Activated CD4-positive, alpha-beta T cell treated with anti-CD3 and anti-CD28 coated beads, Interleukin-2, amount 50 U/mL, for 4 hours (primary cell): ENCODE results near the gene CD46.

Experiments
- DNase-seq, 2 experiments: peaks; one replicate each; pipeline ENCODE4 v3.0.0-alpha.2; 2020

CD46 gene

DNA sequence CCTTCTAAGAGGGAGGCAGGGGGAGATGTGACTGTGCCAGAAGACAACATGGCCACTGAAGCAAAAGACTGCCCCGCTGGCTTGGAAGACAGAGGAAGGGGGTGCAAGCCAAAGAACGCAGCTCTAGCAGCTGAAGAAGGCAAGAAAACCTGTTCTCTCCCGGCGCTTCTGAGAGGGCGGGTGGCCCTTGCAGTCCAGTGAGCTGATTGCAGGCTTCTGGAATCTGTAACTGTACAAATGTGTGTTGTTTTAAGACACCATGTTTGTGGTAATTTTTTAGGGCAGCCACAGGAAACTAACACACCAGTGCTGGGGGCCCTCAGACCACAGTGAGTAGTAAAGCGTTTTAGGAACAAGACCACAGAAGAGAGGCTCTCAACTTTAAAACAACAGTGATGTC lies 47.0 kb downstream of the CD46 start:
- DNase-seq = no peak

DNA sequence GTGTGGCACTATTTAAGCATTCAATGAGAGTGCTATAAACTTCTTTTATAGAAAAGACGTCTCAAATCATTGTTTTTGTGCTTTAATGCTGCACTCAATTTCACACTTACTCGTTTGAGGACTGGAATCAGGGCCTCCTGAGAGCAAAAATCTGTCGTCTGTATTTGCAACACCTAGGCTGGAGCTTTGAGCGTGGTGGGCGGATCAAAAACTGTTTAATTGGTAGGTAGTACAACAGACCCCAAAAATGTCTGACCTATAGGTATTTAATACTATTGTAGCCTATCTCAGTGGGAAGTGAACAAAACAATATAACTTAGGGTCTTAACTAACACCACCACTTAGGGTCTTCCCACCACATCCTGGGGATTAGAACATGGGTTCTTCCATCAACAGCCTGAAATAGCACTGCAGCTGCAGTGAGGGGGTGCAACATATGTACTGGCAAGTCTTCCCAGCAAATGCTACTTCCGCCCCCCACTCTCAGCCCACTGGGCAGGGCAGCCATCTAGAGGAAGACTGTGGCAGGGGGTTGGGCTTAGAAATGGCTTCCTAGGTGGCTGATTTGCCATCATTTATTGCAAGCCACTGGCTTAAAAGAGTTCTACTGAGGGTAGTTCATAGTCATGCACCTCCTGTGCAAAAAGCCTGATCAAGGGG lies 48.3 kb downstream of the CD46 start:
- DNase-seq = no peak

DNA sequence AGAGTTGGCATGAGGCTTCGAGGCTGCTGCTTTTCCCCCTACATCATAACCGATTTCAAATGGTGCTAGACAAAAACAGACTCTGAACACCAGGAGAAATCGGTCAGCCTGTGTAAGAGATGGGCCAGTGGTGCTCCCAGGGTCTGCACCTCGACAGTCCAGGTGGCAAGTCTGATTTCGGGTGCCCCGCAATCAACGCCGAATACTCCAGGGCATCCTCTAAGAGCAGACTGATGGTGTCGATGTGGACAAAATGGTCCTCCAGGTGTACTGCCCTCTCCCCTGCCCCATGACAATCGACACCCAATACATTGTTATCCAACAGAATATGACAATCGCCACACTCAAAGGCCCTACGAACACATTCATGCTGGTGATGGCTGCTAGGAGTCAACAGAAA lies 50.0 kb downstream of the CD46 start:
- no peak for DNase-seq

DNA sequence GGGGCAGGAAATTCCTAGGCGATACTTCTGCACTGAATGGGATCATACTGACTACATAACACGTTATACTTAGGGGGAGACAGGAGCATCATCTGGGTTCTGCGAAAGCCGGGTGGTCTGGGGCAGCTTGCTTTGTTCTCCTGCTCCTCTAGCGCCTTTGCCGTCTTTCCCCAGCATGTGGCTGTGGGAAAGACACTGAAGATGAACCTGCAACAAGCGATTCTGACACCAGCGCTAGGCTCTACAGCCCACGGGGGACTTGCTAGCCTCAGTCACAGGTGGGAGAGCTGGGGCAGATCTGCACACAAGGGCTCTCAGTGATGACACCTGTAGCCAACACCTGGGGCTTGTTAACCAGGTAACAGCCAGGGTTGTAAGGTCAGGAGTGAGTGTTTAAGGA lies 51.8 kb downstream of the CD46 start:
- DNase-seq = no peak

DNA sequence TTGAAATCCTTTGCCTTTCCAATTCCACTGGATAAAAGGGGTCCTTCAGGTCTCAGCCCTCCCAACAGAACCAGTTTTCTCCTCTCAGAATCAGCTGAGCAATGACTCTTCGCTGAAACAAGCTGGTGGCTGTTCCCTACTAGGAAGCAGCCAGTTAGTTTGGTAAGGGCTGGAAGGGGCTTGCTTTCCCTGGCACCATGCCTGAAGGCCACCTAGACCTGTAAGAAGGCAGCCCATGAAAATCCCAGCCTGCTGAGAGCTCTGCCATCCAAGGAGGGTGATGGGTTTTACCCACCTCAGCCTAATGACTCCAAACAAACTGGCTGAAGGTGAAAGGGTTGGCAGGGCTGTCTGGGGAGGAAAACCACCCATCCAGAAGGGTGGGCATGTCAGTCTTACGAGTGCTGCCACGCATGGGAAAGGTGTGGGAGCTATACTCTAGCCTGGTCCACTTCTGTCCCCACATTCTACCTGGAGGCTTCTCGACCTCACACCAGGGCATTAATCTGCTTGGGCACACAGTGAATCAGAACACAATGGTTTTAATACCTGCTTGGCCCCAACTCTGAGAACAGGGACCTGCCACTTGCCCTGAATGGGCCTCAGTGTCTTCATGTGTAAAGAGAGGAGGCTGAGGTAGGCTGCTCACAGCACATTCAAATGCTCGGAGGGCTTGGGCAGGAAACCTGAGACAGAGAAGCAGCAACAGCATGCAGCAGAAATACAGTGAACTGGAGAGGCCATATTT lies 53.0 kb downstream of the CD46 start:
- DNase-seq = no peak

DNA sequence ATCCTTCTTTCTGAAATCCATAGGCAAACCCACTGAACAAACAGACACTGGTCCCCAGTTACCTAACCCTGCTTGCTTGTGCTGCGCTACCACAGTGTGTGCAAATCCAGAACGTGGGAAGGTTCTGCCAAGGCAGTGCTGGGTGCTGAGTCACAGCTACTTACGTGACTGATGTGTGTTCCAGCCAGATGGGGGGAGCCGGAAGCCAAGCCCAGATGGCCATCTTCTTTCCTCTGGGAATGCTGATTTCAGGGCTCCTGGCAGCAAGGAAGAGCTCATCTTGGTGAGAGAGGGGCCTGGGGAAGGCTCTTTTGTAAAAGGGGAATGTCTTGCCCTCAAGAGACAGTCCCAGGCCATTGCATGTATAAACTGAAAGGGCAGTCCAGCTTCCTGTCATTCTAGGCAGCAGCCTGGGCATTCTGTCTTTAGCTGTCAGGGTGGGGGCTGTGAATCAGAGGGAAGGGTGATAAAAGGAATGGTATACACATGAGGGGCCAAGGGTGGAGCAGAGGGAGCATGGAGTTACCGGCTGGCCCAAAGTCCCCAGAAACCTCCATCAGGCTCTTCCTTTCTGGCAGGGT lies 54.1 kb downstream of the CD46 start:
- no peak for DNase-seq

DNA sequence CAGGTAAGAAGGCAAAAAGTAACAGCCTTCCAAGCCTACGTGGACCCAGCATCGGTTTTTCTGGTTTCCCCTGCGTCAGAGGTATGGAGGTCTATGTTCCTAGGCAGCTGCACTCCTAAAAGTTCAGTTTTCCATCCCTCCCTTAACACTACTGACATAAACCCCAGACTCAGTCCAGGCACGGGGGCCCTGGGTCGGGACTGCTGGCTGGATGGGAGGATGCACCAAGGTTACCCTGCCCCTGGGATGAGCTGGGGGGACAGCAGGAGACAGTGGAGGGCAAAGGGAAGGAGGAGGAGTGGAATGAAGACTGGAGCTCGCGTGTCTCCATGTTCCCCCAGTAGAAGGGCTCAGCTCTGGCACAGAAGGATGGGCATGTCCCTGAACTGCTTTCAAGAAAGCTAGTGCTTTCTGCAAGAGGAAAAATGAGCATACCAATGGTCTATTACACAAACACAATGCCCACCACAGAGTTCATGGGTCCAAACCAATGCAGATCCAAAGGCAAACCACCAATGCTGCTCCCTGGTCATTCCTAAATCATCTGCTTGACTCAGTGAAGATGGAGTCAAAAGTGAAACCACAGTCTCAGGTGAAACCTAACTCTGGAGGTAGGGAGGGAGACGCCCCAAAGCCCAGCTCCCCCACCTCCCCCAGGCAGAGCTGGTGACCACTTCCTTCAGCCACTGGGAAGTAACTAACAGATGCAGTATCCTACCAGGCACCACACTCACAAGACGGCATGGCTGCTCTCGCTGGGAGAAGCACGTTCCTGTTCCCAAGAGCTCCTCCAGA lies 54.9 kb downstream of the CD46 start:
- no peak for DNase-seq

DNA sequence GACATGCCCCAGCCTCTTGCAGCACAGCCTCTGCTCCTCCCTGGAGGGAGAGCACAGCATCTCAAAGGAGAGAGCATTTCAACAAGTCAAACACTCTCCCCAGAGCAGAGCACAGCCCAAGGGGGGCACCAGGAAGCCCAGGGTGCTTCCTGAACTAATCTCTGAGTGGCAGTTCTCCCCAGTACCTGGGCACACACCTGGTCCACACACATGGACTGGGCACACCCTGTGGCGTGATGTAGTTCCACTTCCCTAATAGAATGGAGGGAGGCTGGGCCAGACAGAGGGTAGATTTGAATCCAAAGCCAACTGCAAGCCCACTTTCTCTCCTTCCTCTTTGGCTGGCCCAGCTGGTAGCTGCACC lies 55.5 kb downstream of the CD46 start:
- no peak for DNase-seq

DNA sequence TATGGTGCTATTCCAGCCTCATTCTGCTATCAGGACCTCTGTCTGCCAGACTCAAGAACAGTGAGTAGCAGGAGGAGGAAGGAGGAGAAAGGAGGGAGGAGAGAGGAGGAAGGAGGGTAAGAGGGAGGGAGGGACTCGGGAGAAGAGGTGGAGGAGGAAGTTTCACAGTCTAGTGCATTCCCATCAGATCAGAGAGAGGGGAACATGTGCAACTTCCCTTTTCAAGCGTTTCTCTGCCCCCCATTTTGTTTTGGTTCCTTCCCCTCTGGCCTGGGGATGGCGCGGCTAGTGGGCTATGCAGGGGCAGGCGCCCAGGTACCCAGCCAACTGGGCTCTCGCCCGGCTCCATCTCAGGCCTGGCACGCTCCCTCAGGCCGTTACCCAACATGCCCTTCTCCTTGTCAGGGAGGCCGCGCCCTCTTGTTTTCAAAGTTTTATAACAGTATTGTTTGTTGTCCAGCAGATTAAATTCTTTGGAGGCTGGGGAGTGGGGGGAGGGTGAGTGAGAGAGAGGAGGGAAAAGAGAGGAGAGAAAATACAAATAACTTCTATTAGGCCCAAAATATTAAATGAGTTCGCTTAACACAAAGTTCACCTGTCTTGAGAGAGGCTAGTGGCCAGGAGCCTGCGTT lies 56.0 kb downstream of the CD46 start:
- no peak for DNase-seq

DNA sequence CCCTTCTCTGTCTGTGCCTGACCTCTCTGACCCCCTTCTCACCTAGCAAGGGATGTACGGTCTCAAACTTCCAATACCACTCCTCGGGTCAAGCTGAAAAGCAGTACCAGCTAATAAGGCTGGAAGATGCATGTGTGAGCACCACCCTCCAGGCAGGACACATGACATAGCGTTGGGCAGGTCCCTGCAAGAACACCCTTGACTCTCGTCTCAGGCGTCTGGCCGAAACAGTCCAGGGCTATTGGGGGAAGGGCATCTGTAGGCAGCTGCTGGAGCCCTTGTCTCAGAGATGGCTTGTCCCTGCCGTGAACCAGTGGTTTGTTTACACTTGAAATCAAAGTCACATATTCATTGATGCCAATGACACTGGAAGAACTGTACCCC lies 56.5 kb downstream of the CD46 start:
- no peak for DNase-seq

DNA sequence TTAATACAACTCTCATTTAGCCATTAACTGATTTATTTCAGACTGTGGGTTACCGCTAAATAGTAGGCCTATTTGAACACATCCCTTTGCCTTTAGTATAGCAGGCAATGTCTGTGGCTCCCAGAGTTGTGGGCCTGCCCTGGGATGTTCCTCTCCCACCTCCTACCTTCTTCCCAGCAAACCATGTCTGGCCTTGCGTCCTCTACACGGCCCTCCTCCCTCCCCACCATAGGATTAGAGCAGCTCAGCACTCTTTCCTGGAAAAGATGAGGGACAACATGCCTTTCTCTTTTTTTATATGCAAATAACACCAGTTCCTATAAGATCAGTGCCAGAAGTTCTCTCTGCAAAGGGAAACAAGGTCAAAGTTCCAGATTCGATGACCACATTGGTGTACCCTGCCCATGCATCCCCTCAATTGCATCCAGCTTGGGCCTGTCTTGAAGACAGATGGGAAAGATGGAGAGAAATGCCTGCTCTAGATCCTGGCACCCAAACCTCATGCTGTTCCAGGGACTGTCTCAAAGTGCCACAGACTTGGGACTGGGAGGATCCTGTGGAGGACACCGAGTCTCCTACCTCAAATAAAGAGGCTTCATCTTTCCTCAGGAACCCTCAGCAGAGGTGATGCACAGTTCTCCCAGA lies 57.2 kb downstream of the CD46 start:
- no peak for DNase-seq

DNA sequence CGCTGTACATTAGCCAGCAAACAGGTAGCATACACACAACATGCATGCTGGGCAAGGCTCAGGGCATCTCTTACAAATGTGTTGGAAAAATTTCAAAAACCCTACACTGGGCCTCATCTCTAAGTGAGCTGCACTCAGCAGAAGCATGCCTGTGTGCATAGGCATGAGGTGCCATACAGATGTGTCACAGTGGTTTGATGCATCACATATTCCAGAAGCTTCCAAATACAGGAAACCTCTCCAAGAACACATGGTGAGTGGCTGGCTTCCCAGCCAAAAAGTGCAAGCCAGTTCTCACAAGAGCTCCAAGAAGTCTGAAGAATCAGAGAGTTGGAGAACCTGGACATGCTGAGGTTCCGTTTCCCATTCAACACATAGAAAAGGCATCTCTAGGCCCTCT lies 58.3 kb downstream of the CD46 start:
- DNase-seq = no peak

DNA sequence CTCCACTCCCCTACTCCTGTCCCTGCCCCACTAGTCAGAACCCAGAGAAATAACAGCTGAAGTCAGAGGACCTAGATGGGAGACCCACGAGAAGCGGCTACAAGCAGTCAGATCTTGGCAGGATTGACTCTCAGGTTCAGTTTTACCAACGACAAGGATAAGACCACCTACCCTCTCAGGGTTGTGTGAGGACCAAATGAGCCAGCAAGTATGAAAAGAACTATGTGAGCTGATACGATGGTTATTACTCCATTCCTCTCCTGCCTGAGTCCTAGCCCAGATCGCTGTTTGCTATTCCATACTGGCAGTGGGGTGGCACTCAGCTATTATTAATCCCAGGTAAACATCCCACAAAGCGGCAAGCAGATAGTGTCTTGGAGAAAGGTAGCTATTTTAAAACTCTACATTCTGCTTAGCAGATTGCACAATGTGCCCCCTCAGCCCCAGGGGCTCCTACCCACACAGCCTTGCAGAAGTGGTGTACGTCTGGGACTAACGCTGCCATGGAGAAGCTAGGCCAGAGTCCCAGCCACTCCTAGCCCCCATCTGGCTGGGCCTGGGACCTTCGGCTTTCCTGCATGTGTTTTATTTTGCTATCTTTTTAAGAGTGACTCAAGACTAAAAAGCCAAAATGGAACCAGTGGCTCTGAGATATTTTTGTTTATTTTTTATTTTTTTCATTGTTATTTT lies 58.9 kb downstream of the CD46 start:
- no peak for DNase-seq

DNA sequence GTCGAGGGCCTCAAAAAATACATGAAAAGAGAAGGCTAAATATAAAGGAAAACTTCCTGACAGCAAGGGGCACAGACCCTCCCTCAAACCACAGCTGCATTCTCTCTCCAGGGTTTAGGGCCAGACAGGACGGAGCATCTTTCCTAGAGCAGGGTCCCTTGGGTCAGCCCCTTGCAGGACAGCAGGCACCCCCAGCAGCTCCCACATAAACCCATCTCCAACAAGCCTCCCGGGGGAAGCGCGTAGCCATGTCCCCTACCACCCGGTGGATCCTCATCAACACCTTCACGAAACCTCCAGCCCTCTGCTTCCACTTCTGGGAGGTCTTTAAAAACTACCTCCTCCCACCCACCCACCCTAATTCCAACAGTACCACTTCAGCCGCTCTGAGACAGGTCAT lies 59.5 kb downstream of the CD46 start:
- no peak for DNase-seq

DNA sequence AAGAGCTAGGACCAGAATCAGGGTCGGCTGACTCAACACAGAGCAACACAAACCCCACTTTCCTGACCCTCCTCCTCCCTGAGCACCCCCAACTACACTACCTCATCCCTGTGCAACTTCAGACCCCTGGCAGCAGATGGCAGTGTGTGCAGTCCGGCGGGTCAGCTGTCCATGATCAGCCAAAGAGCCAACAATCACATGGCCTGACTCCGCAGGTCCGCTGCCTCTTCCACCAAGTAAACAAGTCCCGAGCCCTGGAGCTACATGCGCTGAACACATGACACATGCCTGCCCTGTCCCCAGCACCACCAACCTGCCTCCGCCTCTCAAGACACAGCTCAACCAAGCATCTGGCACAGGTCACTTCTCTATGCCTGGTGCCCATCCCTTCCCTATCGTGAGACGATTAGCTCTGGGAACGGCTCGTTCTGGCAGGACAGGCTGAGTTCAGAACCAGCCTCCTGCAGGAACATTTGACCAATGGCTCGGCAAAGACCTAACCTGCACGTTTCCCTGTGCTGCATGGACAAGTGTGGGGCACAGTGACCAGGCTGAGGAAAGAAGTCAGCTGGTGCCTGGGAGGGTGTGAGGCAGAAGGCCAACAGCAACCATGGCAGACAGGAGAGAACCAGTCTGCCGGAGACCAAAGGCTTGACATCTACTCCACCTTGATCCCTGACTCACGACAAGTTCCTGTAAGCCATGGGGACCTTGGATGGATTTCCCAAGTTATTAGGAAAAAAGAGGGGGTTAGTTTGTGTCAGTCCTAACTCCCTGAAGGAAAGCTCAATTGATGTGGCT lies 60.3 kb downstream of the CD46 start:
- no peak for DNase-seq

DNA sequence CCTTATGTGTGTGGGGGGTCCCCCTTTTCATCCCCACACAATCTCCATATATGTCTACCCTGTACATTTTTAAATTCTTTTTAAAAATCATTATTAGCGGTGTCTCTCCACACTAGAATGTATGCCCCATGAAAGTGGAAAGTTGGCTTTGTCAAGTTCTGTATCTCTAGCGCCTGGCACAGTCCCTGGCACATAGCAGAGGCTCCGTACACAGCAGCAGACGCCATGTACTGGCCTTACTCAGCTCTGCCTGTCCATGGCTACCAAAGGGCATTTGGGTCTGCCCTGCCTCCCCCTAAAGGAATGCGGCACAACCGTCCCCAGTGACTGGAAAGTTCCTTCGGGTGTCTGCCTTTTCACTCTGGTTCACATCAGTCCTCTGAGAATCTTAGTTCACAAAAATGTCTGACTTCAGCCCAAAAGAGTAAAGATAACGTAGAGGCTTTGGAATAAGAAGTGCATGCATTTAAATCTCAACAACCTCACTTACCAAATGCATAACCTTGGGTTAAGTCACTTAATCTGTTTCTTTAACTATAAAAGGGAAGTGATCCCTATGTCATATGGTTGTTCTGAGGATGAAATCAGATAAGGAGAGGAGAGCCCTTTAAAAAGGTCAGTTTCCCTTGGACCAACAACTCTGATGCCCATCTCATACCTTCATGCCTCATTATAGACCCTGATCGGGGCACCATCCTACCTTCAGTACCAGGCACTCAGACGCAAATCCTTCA lies 61.1 kb downstream of the CD46 start:
- no peak for DNase-seq

DNA sequence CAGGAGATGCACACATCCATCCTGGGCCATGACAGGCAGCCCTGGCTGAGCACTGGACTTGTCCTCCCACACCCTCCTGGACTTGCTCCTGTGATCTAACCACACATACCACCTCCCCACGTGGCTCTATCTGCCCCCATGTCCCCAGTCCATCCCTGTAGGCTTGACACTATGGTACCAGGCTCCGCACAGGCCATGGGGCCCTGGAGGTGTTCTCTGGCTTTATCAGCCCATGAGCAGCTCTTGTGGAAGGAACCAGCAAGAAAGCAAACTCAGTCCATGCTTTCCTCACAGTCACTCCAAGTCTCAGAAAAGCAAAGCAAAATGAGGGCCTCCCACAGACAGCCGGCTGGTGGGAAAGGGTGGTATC lies 61.6 kb downstream of the CD46 start:
- no peak for DNase-seq

DNA sequence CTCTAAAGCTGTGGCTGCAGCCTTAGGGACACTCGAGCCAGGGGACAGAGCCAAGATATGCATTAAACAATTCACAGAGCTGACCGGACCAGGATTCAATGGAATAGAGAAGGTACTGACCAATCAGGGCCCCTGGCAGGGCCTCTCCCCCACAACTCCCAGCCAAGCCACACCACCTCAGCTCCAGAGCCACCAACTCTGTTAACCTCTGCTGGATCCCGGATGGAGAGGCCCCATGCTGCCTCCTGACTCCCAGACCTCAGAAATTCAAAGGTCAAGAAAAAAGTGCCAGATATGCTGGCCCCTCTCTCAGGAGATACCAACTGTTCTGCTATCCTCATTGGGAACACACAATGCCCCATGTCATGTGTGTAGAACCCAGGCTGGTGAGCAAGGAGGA lies 62.1 kb downstream of the CD46 start:
- DNase-seq = no peak

DNA sequence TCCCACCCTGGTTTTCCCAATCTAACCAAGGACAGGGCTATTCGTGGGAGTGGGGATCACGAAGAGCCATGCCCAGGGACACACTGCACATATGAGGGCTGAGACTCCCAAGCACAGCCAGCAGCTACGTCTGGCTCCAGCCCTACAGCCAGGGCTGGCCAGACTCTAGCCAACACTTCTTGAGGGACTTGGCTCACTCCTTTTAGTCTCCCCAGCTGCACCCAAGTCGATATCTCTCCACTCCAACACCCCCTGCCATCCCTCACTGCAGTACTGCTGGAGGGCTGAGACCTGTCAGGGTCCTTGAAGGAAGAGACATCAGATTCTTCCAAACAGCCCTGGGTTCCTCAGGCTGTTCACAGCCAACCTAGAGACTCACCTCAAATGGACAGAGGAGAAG lies 62.6 kb downstream of the CD46 start:
- no peak for DNase-seq

DNA sequence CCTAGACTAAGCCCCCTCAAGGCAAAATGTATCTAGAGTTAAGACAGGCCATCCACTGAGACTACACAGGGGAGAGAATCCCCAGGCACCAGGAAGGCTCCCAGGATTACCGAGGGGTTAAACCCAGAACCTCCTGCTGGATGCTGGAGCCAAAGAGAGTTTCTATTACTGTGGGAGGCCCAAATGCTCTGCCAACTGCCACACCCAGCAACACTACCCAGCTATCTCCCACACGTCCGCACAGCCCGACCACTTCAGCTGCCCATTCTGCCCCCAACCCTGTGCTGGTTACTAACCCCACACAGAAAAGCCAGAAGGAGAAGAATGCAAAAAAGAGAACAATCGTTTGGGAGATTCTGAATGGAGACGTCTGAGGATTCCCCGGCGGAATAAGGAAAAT lies 63.6 kb downstream of the CD46 start:
- DNase-seq = no peak

DNA sequence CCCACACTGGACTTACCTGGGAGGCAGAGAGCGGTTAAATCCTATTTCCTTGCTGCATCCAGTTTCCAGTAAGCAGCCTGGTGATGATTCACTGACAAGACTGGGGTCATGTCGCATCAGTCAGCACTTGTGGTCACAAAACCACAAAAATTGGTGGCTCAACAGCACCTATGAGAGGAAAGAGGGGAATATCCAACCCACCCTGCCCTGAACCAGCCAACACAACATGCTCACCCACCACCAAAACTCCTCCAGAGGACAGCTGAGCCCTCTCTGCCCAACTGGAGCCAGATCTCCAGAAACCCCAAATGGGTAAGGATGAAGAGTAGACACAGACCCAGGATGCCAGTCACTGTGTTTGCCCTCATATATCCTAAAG lies 64.0 kb downstream of the CD46 start:
- DNase-seq = peak in 1 of 2 experiments; percentile 26
